Measurements from ENCODE around the gene SMAD7. TPM values are rescaled to one million over a fixed set of nuclear protein-coding genes. Genes with fewer than 3 reads are reported as not detected.

The SMAD7 gene, protein sequence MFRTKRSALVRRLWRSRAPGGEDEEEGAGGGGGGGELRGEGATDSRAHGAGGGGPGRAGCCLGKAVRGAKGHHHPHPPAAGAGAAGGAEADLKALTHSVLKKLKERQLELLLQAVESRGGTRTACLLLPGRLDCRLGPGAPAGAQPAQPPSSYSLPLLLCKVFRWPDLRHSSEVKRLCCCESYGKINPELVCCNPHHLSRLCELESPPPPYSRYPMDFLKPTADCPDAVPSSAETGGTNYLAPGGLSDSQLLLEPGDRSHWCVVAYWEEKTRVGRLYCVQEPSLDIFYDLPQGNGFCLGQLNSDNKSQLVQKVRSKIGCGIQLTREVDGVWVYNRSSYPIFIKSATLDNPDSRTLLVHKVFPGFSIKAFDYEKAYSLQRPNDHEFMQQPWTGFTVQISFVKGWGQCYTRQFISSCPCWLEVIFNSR
- polyA plus RNA-seq (2012; ENCODE audit: insufficient read depth, insufficient read length): not detected

DNA sequence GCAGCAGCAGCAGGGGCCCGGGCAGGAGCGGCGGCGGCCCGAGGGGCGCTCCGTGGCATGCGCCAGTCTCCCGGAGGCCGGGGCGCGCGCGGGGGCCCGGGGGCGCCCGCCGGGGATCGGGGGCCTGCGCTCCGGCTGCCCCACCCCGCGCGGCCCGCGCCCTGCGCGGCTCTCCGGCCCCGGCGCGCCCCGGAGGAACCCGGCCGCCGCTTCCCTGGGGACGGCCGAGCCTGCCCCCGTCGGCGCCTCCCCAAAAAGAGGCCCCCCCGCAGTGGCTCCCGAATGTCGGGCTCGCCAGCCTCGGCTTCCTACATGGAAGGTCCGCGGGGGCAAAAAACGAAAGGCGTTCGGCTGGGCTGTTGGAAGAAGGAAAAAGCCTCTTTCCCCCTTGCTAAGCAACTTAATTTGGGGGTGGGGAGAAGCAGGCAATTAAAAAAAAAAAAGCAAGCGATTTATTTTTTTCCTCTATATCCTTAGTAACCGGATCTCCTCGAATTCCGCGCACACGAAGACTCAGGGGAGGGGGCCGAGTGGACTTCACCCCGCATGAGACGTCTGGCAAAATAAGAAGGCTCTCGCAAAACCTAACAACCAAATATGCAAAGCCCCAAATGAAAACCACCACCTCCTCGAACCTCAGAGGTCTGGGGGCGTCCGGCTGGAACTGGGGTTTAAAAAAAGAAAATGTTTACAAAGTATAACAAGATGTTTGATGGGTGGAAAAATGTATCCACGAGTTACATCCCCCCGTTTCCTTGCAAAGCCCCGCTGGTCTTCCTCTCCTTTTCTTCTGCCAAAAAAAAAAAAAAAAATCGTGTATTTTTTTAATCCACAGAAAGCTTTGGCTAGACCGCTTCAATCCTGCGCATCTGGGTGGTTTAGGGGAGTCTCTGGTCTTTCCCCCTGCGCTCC is at the start of gene SMAD7:
Gene SMAD7, minus strand, starts transcription at position 430 of the 912 bp plus-strand sequence. CDS start 541 bp downstream, outside the sequence.
- DNase-seq (ENCODE audit: low read depth, low spot score): no peak
- H3K4me3 ChIP-seq (ENCODE audit: low read length): peak within 1 kb of the TSS; percentile 44

DNA sequence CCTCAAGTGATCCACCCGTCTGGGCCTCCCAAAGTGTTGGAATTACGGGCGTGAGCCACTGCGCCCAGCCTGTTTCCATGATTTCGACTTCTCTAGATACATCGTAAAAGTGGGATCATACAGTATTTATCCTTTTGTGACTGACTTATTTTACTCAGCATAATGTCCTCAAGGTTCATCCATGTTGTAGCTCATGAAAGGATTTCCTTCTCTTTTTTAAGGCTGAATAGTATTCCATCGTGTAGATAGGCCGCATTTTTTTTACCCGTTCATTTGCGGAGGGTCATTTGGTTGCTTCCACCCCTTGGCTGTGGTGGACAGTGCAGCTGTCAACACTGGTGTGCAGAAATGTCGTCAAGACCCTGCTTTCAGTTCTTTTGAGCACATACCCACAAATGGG is 48.8 kb upstream of the SMAD7 start:
- DNase-seq (ENCODE audit: low read depth, low spot score): no peak
- no peak overlapping the region for H3K4me3 ChIP-seq (ENCODE audit: low read length)

DNA sequence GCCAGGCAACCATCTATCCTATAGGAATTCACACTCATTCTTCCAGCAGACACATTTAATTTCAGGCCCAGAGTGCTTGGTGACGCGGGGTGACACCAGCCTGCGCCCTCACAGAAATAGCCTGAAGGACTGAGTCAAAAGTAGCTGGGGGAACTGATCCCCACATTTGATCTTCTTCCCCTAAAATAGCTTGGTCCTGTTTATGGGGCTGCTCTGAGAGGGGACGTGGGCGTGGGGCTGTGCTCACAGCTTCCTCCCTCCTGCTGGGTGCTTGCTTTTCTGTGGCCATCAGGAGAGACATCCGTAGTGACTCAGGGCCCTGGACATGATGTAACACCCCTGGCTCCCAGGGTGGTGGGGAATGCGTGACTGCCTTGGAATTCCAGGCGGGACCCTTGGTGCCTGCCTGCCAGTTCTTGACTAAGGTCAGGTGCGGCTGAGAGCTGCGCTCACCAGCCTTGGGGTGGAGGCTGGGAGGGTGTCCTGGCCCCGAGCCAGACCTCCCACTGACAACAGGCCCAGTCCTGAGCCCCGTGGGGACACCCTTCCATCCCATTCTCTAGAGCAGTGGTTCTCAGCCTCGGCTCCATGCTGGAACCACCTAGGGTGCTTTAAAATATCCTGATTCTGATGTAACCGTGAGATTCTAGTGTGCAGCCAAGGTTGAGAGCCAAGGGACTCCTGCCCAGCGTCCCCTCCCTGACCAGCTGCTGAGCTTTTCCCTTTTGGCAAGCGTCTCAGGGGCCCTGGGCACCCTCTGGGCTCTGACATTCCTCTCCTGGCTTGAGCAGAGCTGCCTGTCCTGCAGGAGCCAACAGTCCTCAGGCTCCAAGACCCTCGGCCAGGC is 47.4 kb upstream of the SMAD7 start:
- DNase-seq (ENCODE audit: low read depth, low spot score): no peak
- no peak overlapping the region for H3K4me3 ChIP-seq (ENCODE audit: low read length)

DNA sequence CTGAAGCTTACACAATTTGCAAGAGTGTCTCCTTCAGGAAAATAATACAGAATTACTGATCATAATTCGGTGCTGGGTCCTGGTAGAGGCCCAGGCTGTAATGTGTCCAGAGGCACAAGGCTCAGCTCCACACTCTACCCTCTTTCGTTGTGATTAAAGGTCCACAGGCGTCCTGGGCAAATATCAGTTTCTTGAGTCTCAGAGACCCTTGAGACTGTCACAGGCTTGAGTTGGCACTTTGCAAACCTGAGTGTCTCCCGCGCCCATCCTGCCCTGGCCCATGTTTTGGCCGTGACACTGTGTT is 46.9 kb upstream of the SMAD7 start:
- DNase-seq (ENCODE audit: low read depth, low spot score): no peak
- H3K4me3 ChIP-seq (ENCODE audit: low read length): no peak overlapping the region

DNA sequence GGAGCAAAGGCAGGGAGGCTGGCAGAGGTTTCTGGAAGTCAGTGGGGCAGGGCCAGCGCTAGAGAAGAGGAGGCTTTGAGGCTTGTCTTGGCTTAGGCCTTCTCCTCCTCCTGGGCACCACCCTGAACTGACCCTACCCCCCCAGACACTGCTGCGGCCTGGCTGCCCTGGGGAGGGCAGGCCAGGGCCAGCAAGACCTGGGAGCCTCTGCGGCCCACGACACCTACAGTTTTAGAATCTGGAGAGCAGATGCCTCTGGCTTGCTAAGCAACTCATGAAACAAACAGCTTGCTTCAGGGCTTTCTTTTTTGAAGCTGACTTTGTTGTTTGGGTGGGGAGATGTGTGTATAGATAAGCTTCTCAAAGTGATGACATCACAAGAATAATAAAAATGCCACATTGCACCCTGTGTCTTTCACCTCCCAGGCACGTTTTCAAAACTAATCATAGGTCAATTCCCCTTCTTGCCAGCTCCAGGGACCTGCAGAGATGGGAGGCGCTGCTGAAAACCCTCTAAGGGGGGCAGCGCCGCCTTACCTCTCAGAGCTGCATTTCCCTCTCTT is 46.2 kb upstream of the SMAD7 start:
- H3K4me3 ChIP-seq (ENCODE audit: low read length): no peak overlapping the region
- peak; percentile 67 for DNase-seq (ENCODE audit: low read depth, low spot score)

DNA sequence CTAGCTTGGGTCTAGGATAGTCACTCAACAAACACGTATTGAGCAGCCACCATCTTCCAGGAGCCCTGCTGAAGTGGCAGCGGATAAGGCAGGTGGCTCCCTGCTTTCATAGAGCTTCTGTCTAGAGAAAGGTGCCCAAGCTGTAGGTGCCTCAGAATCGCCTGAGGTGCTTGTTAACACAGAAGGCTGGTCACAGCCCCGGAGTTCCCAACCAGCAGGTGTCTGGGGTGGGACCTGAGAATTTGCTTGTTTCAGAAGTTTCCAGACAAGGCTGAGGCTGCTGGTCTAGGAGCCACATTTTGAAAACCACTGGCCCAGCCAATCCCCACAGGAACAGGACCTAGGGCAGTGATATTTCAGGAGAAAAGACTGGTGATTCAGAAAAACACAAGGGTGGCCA is 45.3 kb upstream of the SMAD7 start:
- H3K4me3 ChIP-seq (ENCODE audit: low read length): no peak overlapping the region
- DNase-seq (ENCODE audit: low read depth, low spot score): no peak

DNA sequence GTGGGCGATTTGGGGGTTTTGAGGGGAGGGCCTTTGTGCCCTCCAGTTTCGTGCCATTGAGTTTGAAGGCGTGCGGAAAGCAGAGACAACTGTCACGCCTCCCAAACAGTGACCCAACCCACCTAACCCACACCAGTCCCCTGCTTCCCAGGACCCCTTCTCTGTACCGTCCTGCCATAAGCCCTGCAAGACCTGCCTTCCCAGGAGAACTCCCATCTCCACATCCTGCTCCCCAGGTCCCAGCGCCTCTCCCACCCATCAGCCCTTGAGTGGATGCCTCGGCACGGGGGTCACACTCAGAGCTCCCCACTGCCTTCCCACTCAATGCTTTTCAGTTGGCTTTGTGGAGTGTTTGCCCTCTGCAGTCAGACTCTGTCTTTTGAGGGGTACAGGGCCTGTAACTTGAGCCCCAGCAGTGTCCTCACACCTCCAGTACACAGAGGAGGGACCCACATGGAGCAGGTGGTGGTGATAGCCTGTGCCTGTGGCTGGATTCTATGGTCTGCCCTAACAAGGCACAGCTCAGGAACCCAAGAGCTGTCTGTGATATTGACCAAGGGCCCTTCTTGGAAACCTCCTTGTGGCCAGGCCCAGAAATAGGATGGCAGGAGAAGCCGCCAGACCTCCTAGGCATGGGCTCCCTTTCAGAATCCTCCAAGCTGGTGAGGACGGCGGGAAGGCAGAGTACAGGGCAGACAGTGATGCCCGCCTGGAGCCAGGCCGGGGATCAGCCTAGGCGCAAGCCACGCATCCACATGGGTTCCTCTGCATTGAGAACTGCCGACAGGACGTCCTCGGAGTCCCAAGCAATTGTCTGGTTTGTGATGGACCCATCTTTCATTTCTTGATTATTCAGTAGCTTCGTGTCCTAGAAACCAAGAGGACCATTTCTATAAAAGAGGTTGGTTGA is 44.4 kb upstream of the SMAD7 start:
- DNase-seq (ENCODE audit: low read depth, low spot score): no peak
- H3K4me3 ChIP-seq (ENCODE audit: low read length): no peak overlapping the region

DNA sequence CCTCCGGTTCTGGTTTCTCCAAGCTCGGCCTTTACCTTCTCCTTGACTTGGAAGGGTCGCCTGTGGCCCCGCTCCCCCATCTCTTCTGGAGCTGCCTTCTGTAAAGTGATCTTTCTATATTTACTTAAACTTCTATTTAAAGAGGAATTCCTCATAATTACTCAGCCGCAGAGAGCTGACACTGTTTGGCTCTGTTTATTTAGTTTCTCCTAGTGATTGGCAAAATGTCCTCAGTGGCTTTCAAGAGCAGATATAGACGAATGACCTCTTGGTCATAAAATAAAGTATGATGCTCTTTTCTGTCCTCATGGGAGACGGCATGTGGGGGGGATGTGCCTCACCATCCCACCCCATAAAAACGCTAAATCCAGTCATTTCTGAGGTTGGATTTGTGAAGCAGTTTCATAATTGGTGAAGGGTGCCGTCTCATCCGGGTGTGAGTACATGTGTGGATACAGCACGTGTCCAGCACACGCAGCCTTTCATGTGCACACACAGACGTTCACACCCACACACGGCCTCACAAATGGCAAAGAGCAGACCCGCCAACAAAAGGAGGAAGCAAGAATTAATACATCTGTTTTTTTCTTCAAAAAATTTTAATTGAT is 43.4 kb upstream of the SMAD7 start:
- DNase-seq (ENCODE audit: low read depth, low spot score): no peak
- H3K4me3 ChIP-seq (ENCODE audit: low read length): no peak overlapping the region

DNA sequence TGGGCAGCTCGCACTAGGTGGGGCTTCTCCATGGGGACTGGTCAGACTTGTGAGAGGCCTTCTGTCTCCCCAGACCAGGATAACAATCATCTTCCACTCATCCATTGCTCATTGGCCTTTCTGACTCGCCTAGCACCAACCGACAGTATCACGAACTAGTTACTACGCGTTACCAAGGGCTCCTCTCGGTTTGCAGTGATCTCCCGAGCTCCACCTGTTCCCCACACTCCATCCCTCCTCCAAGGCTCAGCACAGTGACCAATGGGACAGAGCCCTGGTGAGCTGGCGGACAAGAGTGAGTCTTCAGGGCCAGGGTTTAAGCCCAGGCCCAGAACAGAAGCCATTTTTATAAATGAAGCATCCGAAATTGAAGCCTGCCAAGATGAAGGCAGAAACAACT is 42.8 kb upstream of the SMAD7 start:
- no peak overlapping the region for H3K4me3 ChIP-seq (ENCODE audit: low read length)

DNA sequence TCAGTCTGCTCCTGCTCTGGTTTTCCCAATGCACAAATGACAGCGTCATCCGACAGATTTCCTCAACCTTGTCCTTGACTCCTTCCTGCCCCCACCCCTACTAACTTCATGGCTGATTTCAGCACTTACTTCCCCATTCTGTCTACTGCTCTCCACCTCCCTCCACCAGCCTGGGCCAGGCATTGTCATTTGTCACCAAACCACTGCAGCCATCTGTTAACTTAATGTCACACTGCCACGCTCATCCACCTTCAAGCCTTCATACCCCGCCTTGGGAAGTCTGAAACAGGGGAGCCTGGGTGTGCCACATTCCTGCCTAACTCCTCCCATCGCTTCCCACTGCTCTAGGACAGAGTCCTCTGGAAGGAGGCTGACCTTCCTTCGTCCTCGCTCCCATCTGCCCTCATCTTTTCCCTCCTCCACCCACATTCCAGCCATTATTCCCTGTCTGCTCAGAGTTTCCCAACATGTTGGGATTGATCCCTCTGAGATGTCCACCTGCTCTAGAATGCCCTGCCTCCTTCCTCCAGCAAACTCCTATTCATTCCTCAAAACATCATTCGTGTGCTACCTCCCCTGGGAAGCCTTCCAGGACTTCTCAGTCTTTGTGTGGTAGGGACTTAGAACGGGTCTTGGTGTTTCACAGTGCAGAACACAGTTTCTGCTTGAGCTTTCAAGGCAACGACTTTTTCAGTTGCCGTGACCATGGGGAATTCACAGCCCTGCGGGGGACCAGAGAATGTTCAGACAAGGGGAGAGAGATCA is 42.2 kb upstream of the SMAD7 start:
- DNase-seq (ENCODE audit: low read depth, low spot score): no peak
- H3K4me3 ChIP-seq (ENCODE audit: low read length): no peak overlapping the region

More for the DNA sequence above, 42.8 kb upstream of the SMAD7 start:
- no peak for DNase-seq (ENCODE audit: low read depth, low spot score)

DNA sequence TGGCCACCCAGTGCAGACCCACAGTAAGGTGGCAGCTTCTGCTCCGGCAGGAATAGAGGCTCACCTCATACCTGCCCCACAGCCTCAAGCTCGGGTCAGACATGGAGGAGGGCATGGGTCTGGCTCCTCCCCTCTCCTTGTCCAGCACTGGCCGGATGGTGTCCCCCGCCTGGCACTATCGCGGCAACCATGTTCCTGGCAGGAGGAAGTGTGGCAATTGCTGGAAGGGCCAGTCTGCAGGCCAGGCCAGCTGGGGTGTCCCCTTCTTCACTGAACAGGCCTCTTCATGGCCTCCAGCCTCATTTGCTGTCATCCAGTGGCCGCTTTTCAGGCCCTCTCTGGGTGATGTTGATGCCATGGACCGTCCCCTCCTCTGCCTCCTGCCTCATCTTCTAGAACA is 41.4 kb upstream of the SMAD7 start:
- no peak for DNase-seq (ENCODE audit: low read depth, low spot score)
- no peak overlapping the region for H3K4me3 ChIP-seq (ENCODE audit: low read length)

DNA sequence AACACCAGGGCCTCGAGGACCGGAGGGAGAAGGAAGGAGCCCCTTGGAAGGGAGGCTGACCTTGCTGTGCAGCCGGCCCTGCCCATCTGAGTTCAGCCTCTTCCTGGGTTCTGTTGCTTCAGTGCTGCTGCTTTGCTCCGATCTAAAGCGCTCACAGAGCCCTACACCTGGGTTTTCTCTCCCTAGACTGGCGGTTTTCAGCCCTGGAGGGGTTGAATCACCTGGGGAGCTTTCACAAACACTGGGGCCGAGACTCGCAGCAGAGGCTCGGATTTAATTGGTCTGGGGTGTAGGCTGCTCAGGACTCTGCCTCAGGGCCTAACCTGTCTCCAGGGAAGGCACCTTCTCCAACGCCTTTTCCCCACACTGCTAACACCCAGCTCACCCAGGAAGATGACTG is 40.9 kb upstream of the SMAD7 start:
- no peak overlapping the region for H3K4me3 ChIP-seq (ENCODE audit: low read length)
- DNase-seq (ENCODE audit: low read depth, low spot score): no peak

DNA sequence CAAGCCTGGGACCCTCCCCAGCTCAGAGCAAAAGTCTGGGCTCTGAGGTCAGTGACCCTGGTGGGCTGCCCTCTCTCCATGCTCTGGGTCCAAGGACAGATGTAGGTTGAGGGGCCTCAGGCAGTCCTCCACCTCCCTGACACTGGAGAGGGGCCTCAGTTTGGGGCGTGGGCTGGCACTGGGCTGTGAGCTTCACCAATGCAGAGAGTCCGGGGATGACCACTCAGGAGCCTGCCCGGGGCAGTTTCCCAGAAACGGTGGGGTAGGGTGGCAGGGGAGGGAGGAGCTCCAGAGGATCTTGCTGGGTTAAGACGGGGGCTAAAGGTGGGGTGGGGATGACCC is 40.5 kb upstream of the SMAD7 start:
- no peak overlapping the region for H3K4me3 ChIP-seq (ENCODE audit: low read length)
- no peak for DNase-seq (ENCODE audit: low read depth, low spot score)

DNA sequence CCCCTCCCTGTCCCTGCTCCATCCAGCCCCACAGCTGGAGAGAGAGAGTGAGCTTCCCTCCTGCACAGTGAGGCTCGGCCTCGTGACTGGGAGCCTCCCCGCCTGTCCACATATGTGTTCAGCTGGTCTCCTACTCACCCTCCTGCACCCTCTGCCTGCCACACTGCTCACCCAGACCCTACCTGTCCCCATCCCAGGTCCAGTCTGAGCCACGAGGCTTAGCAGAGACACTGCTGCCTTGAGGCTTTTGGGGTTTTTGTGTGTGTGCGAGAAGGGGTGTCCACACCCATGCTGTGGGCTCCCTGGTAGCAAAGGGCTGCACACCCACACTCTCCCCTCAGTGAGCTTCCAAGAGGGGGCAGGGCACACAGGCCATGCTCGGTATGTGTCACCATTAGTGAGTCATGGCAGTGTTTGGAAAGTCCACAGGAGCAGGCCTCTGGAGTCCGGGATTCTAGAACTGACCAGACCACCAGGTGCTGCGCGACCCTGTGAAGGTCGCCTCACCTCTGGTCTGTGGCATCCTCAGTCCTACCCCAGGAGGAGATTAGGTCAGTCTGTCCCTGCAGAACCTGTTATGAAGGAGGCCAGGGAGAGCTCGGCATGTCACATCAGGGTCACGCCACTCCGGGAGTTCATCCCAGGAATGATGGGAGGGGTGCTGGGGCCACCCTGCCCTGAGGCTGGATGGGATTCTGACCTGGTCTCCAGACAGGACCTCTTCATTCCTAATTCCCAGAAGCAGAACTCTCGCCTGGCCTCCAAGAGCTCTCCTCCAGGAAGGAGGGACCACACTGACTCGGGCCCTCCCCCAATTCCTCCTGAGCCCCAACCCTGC is 39.9 kb upstream of the SMAD7 start:
- no peak for DNase-seq (ENCODE audit: low read depth, low spot score)
- no peak overlapping the region for H3K4me3 ChIP-seq (ENCODE audit: low read length)

DNA sequence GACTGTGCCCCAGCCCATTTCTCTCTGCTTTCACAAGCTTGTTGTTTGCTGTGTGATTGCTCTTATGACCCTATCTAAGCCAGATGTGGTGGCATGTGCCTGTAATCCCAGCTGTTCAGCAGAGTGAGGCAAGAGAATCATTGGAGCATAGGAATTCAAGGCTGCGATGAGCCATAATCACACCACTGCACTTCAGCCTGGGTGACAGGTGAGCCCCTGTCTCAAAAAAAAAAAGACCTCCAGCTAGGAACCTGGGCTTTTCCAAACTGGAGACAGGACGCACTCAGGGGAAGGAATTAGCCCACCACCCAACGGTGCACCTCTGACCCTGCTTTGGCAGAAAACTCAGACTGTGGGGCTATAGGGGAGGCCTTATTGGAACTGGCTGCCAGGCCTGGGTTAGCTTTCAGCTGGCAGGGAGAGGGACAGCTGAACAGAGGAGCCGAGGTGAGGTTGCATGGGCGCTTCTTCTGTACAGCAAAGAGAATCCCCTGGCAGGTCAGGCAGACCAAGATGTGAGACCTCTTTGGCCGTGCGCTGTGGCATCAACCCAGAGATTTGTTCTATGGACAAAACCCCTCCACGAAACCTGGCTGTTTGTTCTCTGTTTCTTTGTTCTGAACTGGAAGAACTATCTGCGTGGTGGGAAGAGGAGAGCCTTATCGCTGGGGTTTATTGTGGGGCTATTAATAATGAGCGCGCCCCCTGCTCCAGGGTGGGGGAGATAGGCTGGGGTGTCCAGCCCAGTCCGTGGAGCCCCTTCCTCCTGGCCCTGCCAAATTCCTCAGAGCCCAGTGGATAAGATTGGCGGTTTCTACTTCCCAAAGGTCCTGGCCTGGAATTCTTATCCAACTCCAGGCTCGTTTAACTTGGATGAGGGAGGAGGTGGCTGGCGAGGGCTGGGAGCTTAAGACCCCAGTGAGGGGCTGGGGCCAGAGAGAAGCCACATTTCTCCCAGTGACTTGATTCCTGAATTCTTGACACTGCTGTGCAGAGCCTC is 38.8 kb upstream of the SMAD7 start:
- no peak for DNase-seq (ENCODE audit: low read depth, low spot score)
- H3K4me3 ChIP-seq (ENCODE audit: low read length): no peak overlapping the region

Measured in Jurkat, Clone E6-1 (cell line).